Skeletal muscle tissue (tissue), 4 donors: ENCODE measurements around the gene PALLD. TPM values are rescaled to one million over a fixed set of nuclear protein-coding genes. Genes with fewer than 3 reads are reported as not detected.

Source experiments
- H3K27ac ChIP-seq: one replicate; pipeline ENCODE4 v1.7.0; 2013; ENCODE audit warnings: mild to moderate bottlenecking, low read depth, low read length, inconsistent platforms
- H3K27me3 ChIP-seq, 3 donors: one replicate each; pipeline ENCODE4 v1.7.0; 2013; ENCODE audit warnings: low read length in 3 of 3; ENCODE audit not compliant: control insufficient read depth in 3 of 3, insufficient read depth in 3 of 3
- H3K36me3 ChIP-seq, 3 donors: one replicate each; pipeline ENCODE4 v1.7.0; 2013; ENCODE audit warnings: low read length in 3 of 3; ENCODE audit not compliant: control insufficient read depth in 3 of 3, insufficient read depth in 3 of 3
- H3K4me1 ChIP-seq, 3 donors: one replicate each; pipeline ENCODE4 v1.7.0; 2013; ENCODE audit warnings: low read length in 3 of 3, mild to moderate bottlenecking in 3 of 3; ENCODE audit not compliant: control insufficient read depth in 3 of 3, insufficient read depth in 3 of 3
- H3K4me3 ChIP-seq, 3 donors: one replicate each; pipeline ENCODE4 v1.7.0; 2013; ENCODE audit warnings: low read length in 3 of 3
- H3K9ac ChIP-seq, 3 donors: one replicate each; pipeline ENCODE4 v1.7.0; 2013; ENCODE audit warnings: low read length in 3 of 3, mild to moderate bottlenecking in 3 of 3, moderate library complexity in 2 of 3, low read depth in 1 of 3
- H3K9me3 ChIP-seq, 3 donors: one replicate each; pipeline ENCODE4 v1.7.0; 2013; ENCODE audit warnings: low read length in 3 of 3; ENCODE audit not compliant: control insufficient read depth in 3 of 3
- total RNA-seq: library from RNA; depleted of rRNA; stranded (reverse); fragments of >200 nt; gene quantifications from one replicate; pipeline ENCODE4 v1.2.3, GENCODE V29; 2014
- donor health status: Osteomylitis.

Gene PALLD
- total RNA-seq, 1 donor from 2014 or later = 140 TPM

GRCh38 chr4:168859100-168859499, 362.2 kb downstream of the PALLD start:
- no peaks in the 10 kb centered on the region for H3K27me3 ChIP-seq
- H3K27ac ChIP-seq = no peak overlapping the region
- no peaks in the 10 kb centered on the region for H3K36me3 ChIP-seq
- H3K9me3 ChIP-seq = no peaks in the 10 kb centered on the region
- no peak overlapping the region for H3K4me3 ChIP-seq
- H3K4me1 ChIP-seq = peaks cover 7 to 24% (median 18%) of the 10 kb centered on the region in 3 donors
- no peak overlapping the region for H3K9ac ChIP-seq

- Histone ChIP-seq H3K27me3 (no peaks in the 10 kb centered on the region), H3K9me3 (no peaks in the 10 kb centered on the region), H3K9ac (no peak overlapping the region), H3K4me1 (peaks cover 2 to 19% (median 10%) of the 10 kb centered on the region in 3 donors), H3K27ac (peak overlapping the region; percentile 45), H3K36me3 (no peaks in the 10 kb centered on the region), H3K4me3 (no peak overlapping the region)
Measured at GRCh38 chr4:168859888-168860694, 363.2 kb downstream of the PALLD start.

GRCh38 chr4:168860827-168861226, 364.0 kb downstream of the PALLD start:
- Histone ChIP-seq H3K9me3 (no peaks in the 10 kb centered on the region), H3K36me3 (no peaks in the 10 kb centered on the region), H3K27ac (peak overlapping the region; percentile 45), H3K9ac (no peak overlapping the region), H3K27me3 (no peaks in the 10 kb centered on the region), H3K4me1 (peaks cover 3 to 21% (median 10%) of the 10 kb centered on the region in 3 donors), H3K4me3 (no peak overlapping the region)

- H3K36me3 ChIP-seq = no peaks in the 10 kb centered on the region
- H3K27me3 ChIP-seq = no peaks in the 10 kb centered on the region
- H3K9me3 ChIP-seq = no peaks in the 10 kb centered on the region
- H3K27ac ChIP-seq = no peak overlapping the region
- H3K9ac ChIP-seq = no peak overlapping the region
- H3K4me3 ChIP-seq = no peak overlapping the region
- H3K4me1 ChIP-seq = peaks cover 11 to 15% (median 11%) of the 10 kb centered on the region in 3 donors
Measured at GRCh38 chr4:168863719-168864647, 367.1 kb downstream of the PALLD start.

GRCh38 chr4:168864821-168865541, 368.1 kb downstream of the PALLD start:
- Histone ChIP-seq H3K4me3 (no peak overlapping the region), H3K9me3 (no peaks in the 10 kb centered on the region), H3K36me3 (no peaks in the 10 kb centered on the region), H3K4me1 (peaks cover 16 to 21% (median 18%) of the 10 kb centered on the region in 3 donors), H3K9ac (no peak overlapping the region), H3K27me3 (no peaks in the 10 kb centered on the region), H3K27ac (no peak overlapping the region)

DNA sequence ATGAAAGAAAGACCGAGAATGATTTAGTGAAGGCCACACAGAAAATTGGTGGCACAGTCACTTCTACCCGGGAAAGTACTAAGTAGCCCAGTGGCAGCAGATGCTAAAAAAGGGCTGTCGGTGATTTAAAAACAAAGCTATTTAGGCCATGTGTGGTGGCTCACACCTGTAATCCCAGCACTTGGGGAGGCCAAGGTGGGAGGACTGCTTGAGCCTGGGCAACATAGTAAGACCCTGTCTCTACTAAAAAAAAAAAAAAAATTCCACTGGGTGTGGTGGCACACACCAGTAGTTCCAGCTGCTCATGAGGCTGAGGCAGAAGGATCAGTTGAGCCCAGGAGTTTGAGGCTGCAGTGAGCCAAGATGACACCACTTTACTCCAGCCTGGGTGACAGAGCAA, 369.0 kb downstream of the PALLD start:
- H3K9ac ChIP-seq = no peak overlapping the region
- no peaks in the 10 kb centered on the region for H3K36me3 ChIP-seq
- peaks cover 17 to 22% (median 18%) of the 10 kb centered on the region in 3 donors for H3K4me1 ChIP-seq
- no peaks in the 10 kb centered on the region for H3K27me3 ChIP-seq
- no peak overlapping the region for H3K27ac ChIP-seq
- no peaks in the 10 kb centered on the region for H3K9me3 ChIP-seq
- no peak overlapping the region for H3K4me3 ChIP-seq

GRCh38 chr4:168866635-168867034, 369.8 kb downstream of the PALLD start:
- Histone ChIP-seq H3K27me3 (no peaks in the 10 kb centered on the region), H3K27ac (no peak overlapping the region), H3K9me3 (no peaks in the 10 kb centered on the region), H3K36me3 (no peaks in the 10 kb centered on the region), H3K4me3 (no peak overlapping the region), H3K4me1 (peaks cover 18 to 22% (median 20%) of the 10 kb centered on the region in 3 donors), H3K9ac (no peak overlapping the region)

DNA sequence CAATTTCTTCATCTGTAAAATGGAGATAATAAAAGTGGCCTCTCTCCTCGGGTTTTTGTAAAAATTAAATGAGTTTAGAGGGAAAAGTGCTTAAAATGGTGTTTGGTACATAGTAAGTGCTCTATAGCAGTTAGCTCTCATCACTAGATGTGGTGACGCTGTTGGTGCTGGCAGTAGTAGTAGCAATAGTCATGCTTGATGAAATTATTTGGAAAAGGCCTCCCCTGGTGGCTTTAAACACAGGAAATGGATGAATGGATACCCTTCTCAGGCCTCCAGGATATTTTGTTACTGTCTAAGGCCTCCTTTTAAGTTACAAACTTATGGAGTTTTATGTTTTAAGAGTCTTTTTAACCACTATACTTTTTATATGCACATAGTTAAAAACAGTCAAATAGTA, 370.3 kb downstream of the PALLD start:
- H3K36me3 ChIP-seq = no peaks in the 10 kb centered on the region
- no peak overlapping the region for H3K9ac ChIP-seq
- no peaks in the 10 kb centered on the region for H3K9me3 ChIP-seq
- H3K4me1 ChIP-seq = peaks cover 18 to 22% (median 20%) of the 10 kb centered on the region in 3 donors
- no peak overlapping the region for H3K27ac ChIP-seq
- no peaks in the 10 kb centered on the region for H3K27me3 ChIP-seq
- H3K4me3 ChIP-seq = no peak overlapping the region

DNA sequence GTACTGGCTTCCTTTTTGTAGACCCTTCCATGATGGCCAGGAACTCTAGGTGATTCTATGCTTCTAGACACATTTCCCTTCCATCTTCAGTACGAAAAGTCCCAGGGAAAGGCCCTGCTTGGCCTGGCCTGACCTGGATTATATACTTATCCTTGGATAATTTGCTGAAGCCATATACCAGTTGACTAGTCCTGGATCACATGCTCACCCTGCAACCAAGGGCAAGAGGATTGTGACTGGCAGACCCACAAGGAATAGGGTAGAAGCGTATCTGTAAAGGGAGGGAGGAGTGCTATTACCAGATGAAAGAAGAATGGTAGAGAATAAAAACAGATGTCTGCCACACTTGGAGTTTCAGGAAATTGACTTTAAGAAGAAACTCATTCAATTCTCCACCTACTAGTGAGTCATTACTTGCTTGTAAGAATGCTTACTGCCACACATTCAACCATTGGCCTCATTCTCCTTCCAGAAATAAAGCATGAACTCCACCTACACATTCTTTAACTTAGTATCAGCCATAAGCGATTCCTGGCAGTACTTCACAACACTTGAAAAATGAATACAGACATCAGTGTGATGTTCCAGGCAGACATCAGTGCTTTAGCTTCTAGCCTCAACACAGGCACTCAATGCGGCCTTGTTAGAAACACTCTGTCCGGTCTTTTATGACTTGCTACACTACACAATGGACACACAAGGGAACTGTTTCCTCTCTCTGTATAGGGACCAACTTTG, 371.4 kb downstream of the PALLD start:
- H3K9ac ChIP-seq = no peak overlapping the region
- H3K27me3 ChIP-seq = no peaks in the 10 kb centered on the region
- no peaks in the 10 kb centered on the region for H3K36me3 ChIP-seq
- H3K4me1 ChIP-seq = peaks cover 15 to 22% (median 18%) of the 10 kb centered on the region in 3 donors
- H3K4me3 ChIP-seq = no peak overlapping the region
- no peaks in the 10 kb centered on the region for H3K9me3 ChIP-seq
- H3K27ac ChIP-seq = no peak overlapping the region
